NCI-H2196 treated with DMSO at 0.1 percent for 48 hours (cell line): ENCODE measurements around the gene C12orf43.

Experiments
- DNase-seq: peaks from one replicate; lab custom pipeline; 2025; ENCODE audit not compliant: unreplicated experiment; lab: John Stamatoyannopoulos, UW

The C12orf43 gene

DNA sequence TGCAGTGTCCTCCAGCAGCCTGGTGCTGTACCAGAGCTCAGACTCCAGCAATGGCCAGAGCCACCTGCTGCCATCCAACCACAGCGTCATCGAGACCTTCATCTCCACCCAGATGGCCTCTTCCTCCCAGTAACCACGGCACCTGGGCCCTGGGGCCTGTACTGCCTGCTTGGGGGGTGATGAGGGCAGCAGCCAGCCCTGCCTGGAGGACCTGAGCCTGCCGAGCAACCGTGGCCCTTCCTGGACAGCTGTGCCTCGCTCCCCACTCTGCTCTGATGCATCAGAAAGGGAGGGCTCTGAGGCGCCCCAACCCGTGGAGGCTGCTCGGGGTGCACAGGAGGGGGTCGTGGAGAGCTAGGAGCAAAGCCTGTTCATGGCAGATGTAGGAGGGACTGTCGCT, 15.2 kb downstream of the C12orf43 start:
- no peak for DNase-seq

DNA sequence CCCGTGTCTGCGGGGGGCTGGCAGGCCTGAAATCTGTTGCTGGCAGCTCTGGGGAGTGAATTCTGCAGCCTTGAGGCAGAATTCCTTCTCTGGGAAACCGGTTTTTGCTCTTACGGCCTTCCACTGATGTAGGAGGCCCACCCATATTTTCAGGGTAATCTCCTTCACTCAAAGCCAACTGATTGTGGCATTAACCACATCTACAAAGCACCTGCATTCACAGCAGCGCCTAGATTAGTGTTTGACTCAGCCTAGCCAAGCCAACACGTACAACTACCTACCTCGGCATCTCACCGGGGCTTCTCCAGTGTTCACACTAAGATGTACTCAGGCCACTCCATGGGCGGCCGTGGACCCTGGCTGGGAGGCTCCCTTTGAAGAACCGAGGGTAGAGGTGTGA, 15.8 kb downstream of the C12orf43 start:
- DNase-seq = no peak

DNA sequence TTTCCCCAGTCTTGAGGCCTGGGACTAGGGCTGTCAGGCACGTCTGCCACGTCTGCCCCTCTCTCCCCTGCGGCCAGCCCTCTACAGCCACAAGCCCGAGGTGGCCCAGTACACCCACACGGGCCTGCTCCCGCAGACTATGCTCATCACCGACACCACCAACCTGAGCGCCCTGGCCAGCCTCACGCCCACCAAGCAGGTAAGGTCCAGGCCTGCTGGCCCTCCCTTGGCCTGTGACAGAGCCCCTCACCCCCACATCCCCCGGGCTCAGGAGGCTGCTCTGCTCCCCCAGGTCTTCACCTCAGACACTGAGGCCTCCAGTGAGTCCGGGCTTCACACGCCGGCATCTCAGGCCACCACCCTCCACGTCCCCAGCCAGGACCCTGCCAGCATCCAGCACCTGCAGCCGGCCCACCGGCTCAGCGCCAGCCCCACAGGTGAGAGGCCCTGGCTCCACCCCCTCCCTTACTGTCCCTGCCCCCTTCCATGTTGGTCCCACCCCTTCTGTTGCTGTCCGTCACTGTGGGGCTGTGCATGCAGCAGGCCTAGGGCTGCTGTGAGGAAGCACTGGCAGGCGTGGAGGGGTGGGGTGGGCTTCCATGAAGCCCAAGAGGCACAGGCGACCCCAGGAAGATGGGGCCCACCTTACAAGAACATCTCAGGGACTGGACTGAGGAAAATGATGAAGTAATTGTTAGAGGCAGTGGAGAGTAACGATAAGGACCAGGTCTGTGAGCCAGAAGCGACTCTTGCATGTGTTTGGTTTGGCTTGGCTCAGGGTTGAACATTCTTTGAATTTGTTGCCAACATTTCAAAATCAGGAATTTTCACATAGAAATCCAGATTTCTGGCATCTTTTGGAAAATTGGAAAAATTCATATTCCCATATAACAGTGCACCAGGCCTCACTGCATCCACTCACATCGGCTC, 16.8 kb downstream of the C12orf43 start:
- DNase-seq = no peak

DNA sequence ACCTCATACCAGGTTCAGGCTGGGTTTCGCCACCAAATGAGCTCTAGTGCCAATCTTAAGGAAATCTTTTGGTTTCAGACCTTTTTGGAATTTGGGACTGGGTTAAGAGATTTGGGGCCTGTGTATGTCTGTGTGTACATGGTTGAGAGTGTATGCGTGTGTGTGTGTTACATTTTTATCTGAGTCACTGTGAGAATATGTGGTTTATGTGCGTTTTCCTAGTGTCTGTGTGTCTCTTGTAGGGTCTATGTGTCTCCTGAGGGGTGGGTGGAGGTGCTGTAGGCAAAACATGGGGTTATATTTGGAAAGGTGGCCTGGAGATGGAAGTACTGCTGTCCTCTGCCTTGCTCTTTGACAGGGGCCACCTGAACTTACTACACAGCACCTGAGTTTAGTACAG, 17.9 kb downstream of the C12orf43 start:
- DNase-seq = no peak

DNA sequence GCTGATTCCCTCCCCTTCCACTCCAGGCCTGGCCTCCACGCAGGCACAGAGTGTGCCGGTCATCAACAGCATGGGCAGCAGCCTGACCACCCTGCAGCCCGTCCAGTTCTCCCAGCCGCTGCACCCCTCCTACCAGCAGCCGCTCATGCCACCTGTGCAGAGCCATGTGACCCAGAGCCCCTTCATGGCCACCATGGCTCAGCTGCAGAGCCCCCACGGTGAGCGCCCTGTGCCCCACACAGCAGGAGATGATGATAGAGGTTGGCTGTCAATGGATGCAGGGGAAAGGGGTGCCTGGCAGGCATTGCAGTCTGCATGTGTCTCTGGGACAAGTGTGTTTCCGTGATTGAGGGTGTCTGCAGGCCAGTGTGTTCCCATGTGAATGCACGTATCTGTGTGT, 18.8 kb downstream of the C12orf43 start:
- DNase-seq = no peak

DNA sequence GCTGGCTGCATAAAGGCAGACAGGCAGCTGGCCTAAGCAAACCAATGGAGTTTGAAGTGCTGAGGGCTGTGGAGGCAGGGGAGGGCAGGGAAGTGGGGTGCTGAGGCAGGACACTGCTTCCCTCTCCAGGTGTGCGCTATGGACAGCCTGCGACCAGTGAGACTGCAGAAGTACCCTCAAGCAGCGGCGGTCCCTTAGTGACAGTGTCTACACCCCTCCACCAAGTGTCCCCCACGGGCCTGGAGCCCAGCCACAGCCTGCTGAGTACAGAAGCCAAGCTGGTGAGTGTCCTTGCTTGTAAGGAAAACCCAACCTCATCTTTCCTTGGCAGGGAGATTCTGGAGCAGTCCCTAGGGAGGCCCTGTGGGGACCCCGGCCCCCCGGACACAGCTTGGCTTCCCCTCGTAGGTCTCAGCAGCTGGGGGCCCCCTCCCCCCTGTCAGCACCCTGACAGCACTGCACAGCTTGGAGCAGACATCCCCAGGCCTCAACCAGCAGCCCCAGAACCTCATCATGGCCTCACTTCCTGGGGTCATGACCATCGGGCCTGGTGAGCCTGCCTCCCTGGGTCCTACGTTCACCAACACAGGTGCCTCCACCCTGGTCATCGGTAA, 20.0 kb downstream of the C12orf43 start:
- DNase-seq = no peak

DNA sequence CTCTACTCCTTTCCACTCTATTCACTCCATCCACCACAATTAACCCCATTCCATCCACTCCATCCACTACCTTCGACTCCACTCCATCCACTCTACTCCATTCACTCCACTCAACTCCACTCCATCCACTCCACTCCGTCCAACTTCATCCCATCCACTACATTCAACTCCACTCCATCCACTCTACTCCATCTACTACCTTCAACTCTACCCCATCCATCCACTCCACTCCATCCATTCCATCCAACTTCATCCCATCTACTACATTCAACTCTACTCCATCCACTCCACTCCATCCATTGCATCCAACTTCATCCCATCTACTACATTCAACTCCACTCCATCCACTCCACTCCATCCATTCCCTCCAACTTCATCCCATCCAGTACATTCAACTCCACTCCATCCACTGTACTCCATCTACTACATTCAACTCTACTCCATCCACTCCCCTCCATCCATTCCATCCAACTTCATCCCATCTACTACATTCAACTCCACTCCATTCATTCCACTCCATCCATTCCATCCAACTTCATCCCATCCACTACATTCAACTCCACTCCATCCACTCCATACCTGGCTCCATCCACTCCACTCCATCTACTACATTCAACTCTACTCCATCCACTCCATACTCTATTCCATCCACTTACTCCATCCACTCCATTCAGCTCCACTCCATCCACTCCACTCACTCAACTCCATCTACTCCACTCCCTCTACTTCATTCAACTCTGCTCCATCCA, 21.5 kb downstream of the C12orf43 start:
- DNase-seq = no peak

DNA sequence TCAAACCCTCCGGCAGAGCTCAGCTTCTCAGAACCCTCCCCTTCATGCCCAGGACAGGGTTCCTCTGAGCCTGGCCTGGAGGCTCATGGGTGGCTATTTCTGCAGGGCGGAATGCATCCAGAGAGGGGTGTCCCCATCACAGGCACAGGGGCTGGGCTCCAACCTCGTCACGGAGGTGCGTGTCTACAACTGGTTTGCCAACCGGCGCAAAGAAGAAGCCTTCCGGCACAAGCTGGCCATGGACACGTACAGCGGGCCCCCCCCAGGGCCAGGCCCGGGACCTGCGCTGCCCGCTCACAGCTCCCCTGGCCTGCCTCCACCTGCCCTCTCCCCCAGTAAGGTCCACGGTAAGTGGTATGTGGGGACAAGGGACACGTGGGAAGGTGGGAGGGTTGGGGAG, 22.2 kb downstream of the C12orf43 start:
- DNase-seq = no peak

DNA sequence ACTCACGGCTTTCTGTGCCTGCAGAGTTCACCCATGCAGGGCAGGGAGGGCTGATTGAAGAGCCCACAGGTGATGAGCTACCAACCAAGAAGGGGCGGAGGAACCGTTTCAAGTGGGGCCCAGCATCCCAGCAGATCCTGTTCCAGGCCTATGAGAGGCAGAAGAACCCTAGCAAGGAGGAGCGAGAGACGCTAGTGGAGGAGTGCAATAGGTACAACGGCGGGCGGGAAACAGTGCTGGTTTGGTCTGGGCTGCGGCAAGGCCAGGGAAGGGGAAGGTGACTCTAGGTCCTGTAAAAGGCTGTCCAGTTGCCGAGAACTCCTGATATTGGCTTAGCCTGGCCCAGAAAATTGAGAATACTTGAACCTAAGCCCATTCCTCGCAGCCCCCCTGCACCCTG, 22.8 kb downstream of the C12orf43 start:
- no peak for DNase-seq

DNA sequence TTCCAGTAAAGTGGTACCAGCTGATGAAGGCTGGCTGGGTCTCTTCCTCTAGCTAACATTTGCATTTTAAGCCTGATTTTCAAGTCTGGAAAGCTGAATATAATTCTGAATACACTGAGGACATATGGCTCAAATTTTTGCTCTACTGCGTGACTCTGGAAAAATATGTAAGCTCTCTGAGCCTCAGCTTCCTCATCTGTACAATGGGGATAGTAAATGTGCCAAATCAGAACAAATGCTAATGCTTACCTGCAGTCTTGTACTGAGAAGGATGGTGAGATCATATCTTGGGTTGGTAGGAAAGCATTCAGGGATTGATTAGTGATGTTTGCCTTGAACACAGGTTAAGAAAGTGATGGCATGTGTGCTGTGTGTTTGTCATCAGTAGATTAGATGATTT, 23.3 kb downstream of the C12orf43 start:
- no peak for DNase-seq

DNA sequence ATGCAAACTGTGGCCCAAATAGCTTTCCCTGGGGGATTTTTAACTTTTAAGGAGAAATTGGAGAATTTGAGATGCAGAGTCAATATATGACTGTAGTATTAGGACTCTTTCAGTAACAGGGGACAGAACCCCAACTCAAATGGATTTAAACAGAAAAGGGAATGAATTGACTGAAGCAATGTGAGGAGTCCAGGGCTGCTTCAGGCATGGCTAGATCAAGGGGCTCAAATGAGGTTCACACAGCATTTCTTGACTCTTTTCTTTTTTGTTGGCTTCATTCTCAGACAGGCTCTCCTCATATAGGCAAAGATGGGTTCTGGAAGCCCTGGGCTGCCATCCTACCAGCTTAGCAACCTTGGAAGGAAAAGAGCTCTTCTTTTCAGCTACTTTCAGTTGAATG, 24.3 kb downstream of the C12orf43 start:
- DNase-seq = no peak

DNA sequence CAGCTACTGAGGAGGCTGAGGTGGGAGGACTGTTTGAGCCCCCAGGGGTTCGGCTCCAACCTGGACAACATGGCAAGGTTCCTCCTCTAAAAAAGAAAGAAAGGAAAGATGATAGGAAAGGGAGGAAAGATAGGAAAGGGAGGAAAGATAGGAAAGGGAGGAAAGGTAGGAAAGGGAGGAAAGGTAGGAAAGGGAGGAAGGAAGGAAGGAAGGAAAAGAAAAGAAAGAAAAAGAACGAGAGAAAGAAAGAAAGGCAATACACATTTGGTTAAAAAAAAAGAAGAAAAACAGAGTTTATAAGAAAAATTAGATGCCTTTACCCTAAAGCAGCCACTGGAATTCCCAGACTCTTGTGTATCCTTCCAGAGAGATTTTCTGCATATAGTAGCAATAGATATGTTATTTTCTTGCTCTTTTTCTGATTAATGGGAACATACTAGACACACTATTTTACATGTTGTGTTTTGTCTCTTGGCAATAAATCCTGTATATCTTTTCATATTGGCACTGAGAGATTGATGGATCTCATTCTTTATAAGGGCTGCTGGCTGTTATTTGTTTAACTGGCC, 25.7 kb downstream of the C12orf43 start:
- DNase-seq = no peak

DNA sequence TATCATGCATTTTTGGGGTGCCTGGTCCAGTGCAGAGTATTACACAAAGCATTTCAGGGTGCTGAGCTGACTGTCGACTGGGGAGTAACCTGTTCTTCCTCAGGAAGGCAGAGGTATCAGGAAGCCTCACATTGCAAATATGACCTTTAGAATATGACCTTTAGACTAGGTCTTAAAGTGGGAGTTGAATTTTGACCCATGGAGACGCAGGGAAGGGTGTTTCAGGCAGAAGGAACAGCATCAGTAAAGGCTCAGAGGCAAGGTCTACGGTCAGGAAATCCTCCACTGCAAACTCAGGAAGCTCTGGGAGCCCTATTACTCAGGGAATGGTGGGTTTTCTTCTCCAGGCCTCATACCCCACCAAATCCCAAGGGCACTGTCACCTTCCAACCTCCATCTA, 26.6 kb downstream of the C12orf43 start:
- no peak for DNase-seq

DNA sequence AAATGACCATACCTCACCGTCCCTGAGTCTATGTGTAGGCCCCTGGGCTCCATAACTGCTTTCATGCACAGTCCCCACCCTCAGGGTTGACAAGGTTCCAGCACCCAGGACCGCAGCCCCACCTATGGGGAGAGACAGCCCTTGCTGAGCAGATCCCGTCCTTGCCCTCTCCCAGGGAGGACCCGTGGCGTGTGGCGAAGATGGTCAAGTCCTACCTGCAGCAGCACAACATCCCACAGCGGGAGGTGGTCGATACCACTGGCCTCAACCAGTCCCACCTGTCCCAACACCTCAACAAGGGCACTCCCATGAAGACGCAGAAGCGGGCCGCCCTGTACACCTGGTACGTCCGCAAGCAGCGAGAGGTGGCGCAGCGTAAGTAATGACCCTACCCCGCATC, 27.6 kb downstream of the C12orf43 start:
- DNase-seq = no peak

DNA sequence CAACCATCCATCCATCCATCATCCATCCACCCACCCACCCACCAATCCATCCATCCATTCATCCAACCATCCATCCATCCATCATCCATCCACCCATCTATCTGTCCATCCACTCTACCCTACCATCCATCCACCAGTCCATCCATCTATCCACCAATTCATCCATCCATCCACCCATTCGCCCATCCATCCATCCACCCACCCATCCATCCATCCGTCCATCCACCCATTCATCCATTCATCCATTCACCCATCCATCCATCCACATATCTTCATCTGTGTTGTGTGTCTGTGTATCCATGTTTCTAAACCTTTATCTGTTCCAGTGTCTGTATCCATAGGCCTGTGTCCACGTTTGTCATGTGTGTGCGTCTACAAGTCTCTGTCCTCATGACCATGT, 28.1 kb downstream of the C12orf43 start:
- no peak for DNase-seq

DNA sequence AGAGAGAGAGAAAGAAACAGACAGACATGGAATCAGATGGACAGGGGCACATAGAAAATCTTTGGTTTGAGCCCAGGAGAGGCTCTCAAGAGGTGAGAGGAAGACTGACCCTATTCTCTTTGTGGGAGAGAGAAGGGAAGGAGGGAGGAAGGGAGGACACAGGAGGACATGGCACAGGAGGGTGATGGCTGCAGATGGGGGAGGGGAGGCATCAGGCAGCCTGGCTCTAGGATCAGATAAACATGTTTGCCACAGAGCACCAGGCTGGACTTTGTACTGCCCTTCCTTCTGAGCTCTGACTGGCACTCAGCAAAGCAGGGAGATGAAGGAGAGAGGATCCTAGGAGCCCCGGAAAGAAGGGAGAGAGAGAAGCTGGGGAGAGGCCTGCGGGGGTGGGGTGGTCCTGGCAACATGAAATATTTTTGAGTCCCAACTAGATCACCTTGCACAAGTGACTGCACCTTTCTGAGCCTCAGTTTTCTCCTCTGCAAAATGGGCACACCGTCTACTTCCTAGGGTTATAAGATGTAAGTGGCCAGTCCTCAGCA, 31.9 kb downstream of the C12orf43 start:
- DNase-seq = no peak

DNA sequence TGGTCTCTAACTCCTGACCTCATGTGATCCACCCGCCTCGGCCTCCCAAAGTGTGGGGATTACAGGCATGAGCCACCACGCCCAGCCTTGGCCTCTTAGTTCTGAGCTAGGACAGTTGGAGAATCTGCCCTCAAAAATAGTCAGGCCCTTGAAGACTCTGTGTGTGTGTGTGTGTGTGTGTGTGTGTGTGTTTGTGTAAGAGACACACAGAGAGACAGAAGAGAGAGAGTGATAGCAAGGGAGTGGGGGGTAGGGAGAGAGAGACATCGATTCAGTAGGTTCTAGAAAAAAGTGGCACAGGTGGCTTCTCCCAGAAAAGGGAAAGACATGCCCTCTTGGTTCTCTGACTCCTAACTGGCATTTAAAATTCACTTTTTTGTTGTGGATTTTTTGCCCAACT, 32.5 kb downstream of the C12orf43 start:
- no peak for DNase-seq

DNA sequence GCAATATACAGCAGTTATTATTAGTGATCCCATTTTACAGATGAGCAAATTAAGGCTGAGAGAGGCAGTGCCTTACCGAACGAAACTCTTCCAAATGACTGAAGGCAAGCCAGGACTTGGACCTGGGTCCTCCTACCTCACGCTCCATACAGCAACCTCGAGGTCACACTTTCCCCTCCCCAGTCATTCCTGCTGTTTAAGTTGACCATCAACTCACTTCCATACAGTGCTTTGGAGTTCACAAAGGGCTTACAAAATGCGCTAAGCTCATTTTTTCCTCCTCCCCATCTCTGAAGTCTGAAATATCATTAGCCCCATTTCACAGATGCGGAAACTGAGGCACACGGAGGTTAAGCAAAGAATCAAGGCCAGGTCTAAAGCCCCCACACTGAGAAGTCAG, 33.6 kb downstream of the C12orf43 start:
- no peak for DNase-seq

DNA sequence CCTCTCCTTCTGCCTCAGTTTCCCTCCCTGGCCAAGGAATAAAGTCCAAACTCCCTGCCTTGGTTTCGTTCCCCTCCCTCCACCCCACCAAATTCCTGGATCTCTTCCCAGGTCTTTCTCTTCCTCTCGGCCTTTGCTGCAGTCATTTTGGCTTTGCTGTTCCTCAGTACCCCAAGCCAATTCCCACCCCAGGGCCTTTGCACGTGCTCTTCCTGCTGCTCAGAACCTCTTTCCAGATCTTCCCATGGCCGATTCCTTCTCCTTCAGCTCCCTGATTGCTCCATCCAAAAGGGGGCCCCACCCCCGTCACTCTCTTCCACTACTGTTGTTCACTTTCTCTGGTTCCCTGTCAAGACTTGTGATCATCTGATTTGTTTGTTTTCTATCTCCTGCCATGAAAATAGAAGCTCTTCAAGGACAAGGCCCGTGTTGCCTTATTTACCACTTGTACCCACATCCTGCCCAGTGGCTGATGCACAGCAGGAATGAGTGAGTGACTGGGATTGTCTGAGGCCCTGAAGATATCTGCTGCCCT, 34.8 kb downstream of the C12orf43 start:
- no peak for DNase-seq

DNA sequence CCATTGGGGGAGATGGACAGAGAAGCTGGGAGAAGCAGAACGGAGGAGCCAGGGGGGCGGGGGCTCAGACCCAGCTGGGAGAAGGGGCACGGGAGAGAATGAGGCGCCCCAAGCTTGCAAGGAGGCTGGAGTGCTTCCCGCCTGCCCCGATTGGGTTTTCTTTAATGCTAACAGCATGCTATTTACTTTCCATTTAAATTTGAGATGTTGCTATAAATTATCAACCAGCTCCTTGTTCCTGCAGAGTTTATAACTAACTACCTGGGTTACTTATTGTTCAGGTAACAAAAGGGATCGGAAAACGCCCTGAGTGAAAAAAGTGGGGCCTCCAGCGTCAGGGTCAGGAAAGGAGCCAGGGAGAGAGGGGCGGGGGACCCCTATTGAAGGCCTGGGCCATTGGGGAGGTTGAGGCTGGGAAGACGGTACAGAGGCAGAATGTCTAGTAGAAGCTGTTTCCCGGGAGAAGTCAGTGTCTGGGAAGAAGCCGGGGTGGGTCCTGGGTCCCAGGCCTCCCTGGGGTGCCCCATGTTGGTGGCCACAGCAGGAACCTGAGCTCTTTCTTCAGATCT, 35.4 kb downstream of the C12orf43 start:
- DNase-seq = no peak
